ENCODE results near the gene KAZN.
"Not testable (repeated sequence)": the region's sequence is repeated elsewhere in the genome, so short reads cannot be mapped to it uniquely, and the experiment has no call there.

Gene KAZN

DNA sequence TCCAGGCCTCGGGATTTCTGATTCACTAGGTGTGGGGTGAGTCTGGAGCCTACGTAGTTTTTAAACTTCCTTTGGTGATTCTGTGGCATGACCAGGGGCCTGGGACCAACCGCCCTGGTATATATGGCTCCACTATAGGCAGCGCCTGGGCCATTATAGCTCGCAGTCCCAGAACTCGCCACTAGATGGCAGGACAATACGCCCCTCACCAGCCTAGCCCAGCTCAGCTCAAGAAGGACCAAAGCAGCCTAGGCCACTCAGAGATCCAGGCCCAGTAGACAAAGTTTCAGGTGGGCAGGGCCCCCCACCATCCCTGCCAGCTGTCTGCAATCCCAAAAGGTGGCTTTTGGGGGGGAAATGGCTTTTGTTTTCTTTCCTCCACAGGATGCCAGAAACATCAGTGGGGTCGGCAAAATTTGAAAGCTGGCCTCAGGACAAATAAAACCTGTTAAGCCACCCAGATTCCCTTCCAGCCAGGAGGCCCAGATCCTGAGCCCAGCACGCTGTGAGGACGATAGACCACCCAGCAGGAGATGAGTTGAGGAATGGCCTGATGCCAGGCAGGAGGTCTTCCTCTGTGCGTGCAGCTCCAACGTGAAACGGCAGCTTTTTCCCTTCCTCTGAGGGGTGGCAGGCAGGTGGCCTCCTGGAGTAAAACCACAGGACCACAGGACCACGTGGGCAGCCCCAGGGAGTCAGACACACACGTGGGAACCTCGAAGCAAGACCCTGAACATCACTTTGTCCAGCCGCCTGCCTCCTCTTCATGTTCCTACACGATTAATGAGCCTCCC lies 530.2 kb downstream of the KAZN start:
- Histone ChIP-seq H3K27ac (ENCODE audit: low read length) (no peak overlapping the region), H3K4me3 (ENCODE audit: low read length) (no peak overlapping the region), H3K27me3 (ENCODE audit: control insufficient read depth, insufficient read depth, low read length) (no peaks in the 10 kb centered on the region), H3K9ac (ENCODE audit: low read length) (no peak overlapping the region), H3K9me3 (ENCODE audit: control insufficient read depth, low read depth, low read length) (no peaks in the 10 kb centered on the region), H3K4me1 (ENCODE audit: control insufficient read depth, low read depth, low read length) (no peaks in the 10 kb centered on the region), H3K36me3 (ENCODE audit: control insufficient read depth, low read depth, low read length) (no peaks in the 10 kb centered on the region)

- no peaks in the 10 kb centered on the region for H3K9me3 ChIP-seq (ENCODE audit: control insufficient read depth, low read depth, low read length)
- no peaks in the 10 kb centered on the region for H3K27me3 ChIP-seq (ENCODE audit: control insufficient read depth, insufficient read depth, low read length)
- no peaks in the 10 kb centered on the region for H3K4me1 ChIP-seq (ENCODE audit: control insufficient read depth, low read depth, low read length)
- no peak overlapping the region for H3K4me3 ChIP-seq (ENCODE audit: low read length)
- H3K27ac ChIP-seq (ENCODE audit: low read length), result no peak overlapping the region
- H3K9ac ChIP-seq (ENCODE audit: low read length), result no peak overlapping the region
- H3K36me3 ChIP-seq (ENCODE audit: control insufficient read depth, low read depth, low read length), result no peaks in the 10 kb centered on the region
Observed at GRCh38 chr1:15129944-15130343, 531.5 kb downstream of the KAZN start.

- no peaks in the 10 kb centered on the region for H3K27me3 ChIP-seq (ENCODE audit: control insufficient read depth, insufficient read depth, low read length)
- H3K36me3 ChIP-seq (ENCODE audit: control insufficient read depth, low read depth, low read length), result no peaks in the 10 kb centered on the region
- H3K9ac ChIP-seq (ENCODE audit: low read length), result no peak overlapping the region
- no peak overlapping the region for H3K4me3 ChIP-seq (ENCODE audit: low read length)
- H3K27ac ChIP-seq (ENCODE audit: low read length), result no peak overlapping the region
- H3K9me3 ChIP-seq (ENCODE audit: control insufficient read depth, low read depth, low read length), result no peaks in the 10 kb centered on the region
- no peaks in the 10 kb centered on the region for H3K4me1 ChIP-seq (ENCODE audit: control insufficient read depth, low read depth, low read length)
Observed at GRCh38 chr1:15130607-15131006, 532.1 kb downstream of the KAZN start.

GRCh38 chr1:15132965-15133364 lies 534.5 kb downstream of the KAZN start:
- Histone ChIP-seq H3K9ac (ENCODE audit: low read length) (no peak overlapping the region), H3K4me3 (ENCODE audit: low read length) (no peak overlapping the region), H3K9me3 (ENCODE audit: control insufficient read depth, low read depth, low read length) (no peaks in the 10 kb centered on the region), H3K27ac (ENCODE audit: low read length) (no peak overlapping the region), H3K36me3 (ENCODE audit: control insufficient read depth, low read depth, low read length) (no peaks in the 10 kb centered on the region), H3K27me3 (ENCODE audit: control insufficient read depth, insufficient read depth, low read length) (no peaks in the 10 kb centered on the region), H3K4me1 (ENCODE audit: control insufficient read depth, low read depth, low read length) (no peaks in the 10 kb centered on the region)

GRCh38 chr1:15134285-15134684 lies 535.8 kb downstream of the KAZN start:
- no peak overlapping the region for H3K9ac ChIP-seq (ENCODE audit: low read length)
- H3K9me3 ChIP-seq (ENCODE audit: control insufficient read depth, low read depth, low read length), result no peaks in the 10 kb centered on the region
- no peaks in the 10 kb centered on the region for H3K36me3 ChIP-seq (ENCODE audit: control insufficient read depth, low read depth, low read length)
- no peak overlapping the region for H3K4me3 ChIP-seq (ENCODE audit: low read length)
- no peaks in the 10 kb centered on the region for H3K27me3 ChIP-seq (ENCODE audit: control insufficient read depth, insufficient read depth, low read length)
- no peaks in the 10 kb centered on the region for H3K4me1 ChIP-seq (ENCODE audit: control insufficient read depth, low read depth, low read length)
- H3K27ac ChIP-seq (ENCODE audit: low read length), result no peak overlapping the region

GRCh38 chr1:15135604-15136003 lies 537.1 kb downstream of the KAZN start:
- H3K36me3 ChIP-seq (ENCODE audit: control insufficient read depth, low read depth, low read length); H3K9ac ChIP-seq (ENCODE audit: low read length); H3K9me3 ChIP-seq (ENCODE audit: control insufficient read depth, low read depth, low read length); H3K27ac ChIP-seq (ENCODE audit: low read length); H3K4me3 ChIP-seq (ENCODE audit: low read length); H3K27me3 ChIP-seq (ENCODE audit: control insufficient read depth, insufficient read depth, low read length): not testable (repeated sequence)
- H3K4me1 ChIP-seq (ENCODE audit: control insufficient read depth, low read depth, low read length), result peaks cover 10% of the 10 kb centered on the region

GRCh38 chr1:15137809-15138208 lies 539.3 kb downstream of the KAZN start:
- Histone ChIP-seq H3K27me3 (ENCODE audit: control insufficient read depth, insufficient read depth, low read length) (no peaks in the 10 kb centered on the region), H3K27ac (ENCODE audit: low read length) (no peak overlapping the region)

GRCh38 chr1:15139654-15140350 lies 541.3 kb downstream of the KAZN start:
- Histone ChIP-seq H3K9me3 (ENCODE audit: control insufficient read depth, low read depth, low read length) (no peaks in the 10 kb centered on the region), H3K4me3 (ENCODE audit: low read length) (no peak overlapping the region), H3K4me1 (ENCODE audit: control insufficient read depth, low read depth, low read length) (peaks cover 10% of the 10 kb centered on the region), H3K27ac (ENCODE audit: low read length) (no peak overlapping the region), H3K36me3 (ENCODE audit: control insufficient read depth, low read depth, low read length) (no peaks in the 10 kb centered on the region), H3K9ac (ENCODE audit: low read length) (no peak overlapping the region), H3K27me3 (ENCODE audit: control insufficient read depth, insufficient read depth, low read length) (no peaks in the 10 kb centered on the region)

More at GRCh38 chr1:15137809-15138208, 539.3 kb downstream of the KAZN start:
- H3K4me1 ChIP-seq (ENCODE audit: control insufficient read depth, low read depth, low read length), result peaks cover 10% of the 10 kb centered on the region
- no peak overlapping the region for H3K4me3 ChIP-seq (ENCODE audit: low read length)
- H3K9me3 ChIP-seq (ENCODE audit: control insufficient read depth, low read depth, low read length), result no peaks in the 10 kb centered on the region
- H3K36me3 ChIP-seq (ENCODE audit: control insufficient read depth, low read depth, low read length), result no peaks in the 10 kb centered on the region
- no peak overlapping the region for H3K9ac ChIP-seq (ENCODE audit: low read length)

- Histone ChIP-seq H3K9ac (ENCODE audit: low read length) (no peak overlapping the region), H3K4me3 (ENCODE audit: low read length) (no peak overlapping the region), H3K4me1 (ENCODE audit: control insufficient read depth, low read depth, low read length) (peaks cover 10% of the 10 kb centered on the region), H3K27me3 (ENCODE audit: control insufficient read depth, insufficient read depth, low read length) (no peaks in the 10 kb centered on the region), H3K27ac (ENCODE audit: low read length) (no peak overlapping the region), H3K36me3 (ENCODE audit: control insufficient read depth, low read depth, low read length) (no peaks in the 10 kb centered on the region), H3K9me3 (ENCODE audit: control insufficient read depth, low read depth, low read length) (no peaks in the 10 kb centered on the region)
Observed at GRCh38 chr1:15141935-15142539, 543.6 kb downstream of the KAZN start.

DNA sequence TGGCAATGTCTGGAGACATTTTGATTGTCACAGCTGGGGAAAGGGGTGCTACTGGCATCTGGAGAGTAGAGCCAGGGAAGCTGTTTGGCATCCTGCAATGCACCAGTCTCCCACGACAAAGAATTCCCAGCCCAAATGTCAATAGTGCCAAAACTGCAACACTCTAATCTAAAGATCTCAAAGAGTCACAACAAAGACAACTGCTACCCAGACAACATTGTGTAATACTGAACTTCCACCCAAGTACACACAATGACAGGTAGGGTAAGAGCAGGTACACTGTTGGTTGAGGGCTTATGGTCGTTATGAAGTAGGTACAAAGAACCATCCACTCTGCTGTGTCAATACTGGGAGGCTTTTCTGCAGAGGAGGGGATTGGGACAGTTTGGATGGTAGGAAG lies 546.8 kb downstream of the KAZN start:
- no peak overlapping the region for H3K9ac ChIP-seq (ENCODE audit: low read length)
- H3K36me3 ChIP-seq (ENCODE audit: control insufficient read depth, low read depth, low read length), result no peaks in the 10 kb centered on the region
- H3K9me3 ChIP-seq (ENCODE audit: control insufficient read depth, low read depth, low read length), result no peaks in the 10 kb centered on the region
- no peak overlapping the region for H3K4me3 ChIP-seq (ENCODE audit: low read length)
- H3K4me1 ChIP-seq (ENCODE audit: control insufficient read depth, low read depth, low read length), result peaks cover 1% of the 10 kb centered on the region
- H3K27me3 ChIP-seq (ENCODE audit: control insufficient read depth, insufficient read depth, low read length), result peaks cover 5% of the 10 kb centered on the region
- no peak overlapping the region for H3K27ac ChIP-seq (ENCODE audit: low read length)

GRCh38 chr1:15146142-15146680 lies 547.7 kb downstream of the KAZN start:
- Histone ChIP-seq H3K27me3 (ENCODE audit: control insufficient read depth, insufficient read depth, low read length) (peaks cover 8% of the 10 kb centered on the region), H3K27ac (ENCODE audit: low read length) (no peak overlapping the region), H3K9ac (ENCODE audit: low read length) (no peak overlapping the region), H3K4me1 (ENCODE audit: control insufficient read depth, low read depth, low read length) (no peaks in the 10 kb centered on the region), H3K4me3 (ENCODE audit: low read length) (no peak overlapping the region), H3K9me3 (ENCODE audit: control insufficient read depth, low read depth, low read length) (no peaks in the 10 kb centered on the region), H3K36me3 (ENCODE audit: control insufficient read depth, low read depth, low read length) (no peaks in the 10 kb centered on the region)

Measured in iPS-18a (cell line).